ENCODE measurements around the gene MET. TPM values are rescaled to one million over a fixed set of nuclear protein-coding genes. Genes with fewer than 3 reads are reported as not detected.

Gene MET
- polyA plus RNA-seq, 1 donor: 10.6 TPM

- no peak for DNase-seq
- Histone ChIP-seq H3K27me3 (ENCODE audit: control insufficient read depth, insufficient read depth, low read length) (no peaks in the 10 kb centered on the region), H3K4me3 (ENCODE audit: low read length) (no peak overlapping the region), H3K27ac (ENCODE audit: low read length) (no peak overlapping the region), H3K4me1 (ENCODE audit: control insufficient read depth, insufficient read depth, low read length) (peaks cover 14% of the 10 kb centered on the region), H3K36me3 (ENCODE audit: control insufficient read depth, insufficient read depth, low read length) (no peaks in the 10 kb centered on the region), H3K9me3 (ENCODE audit: control insufficient read depth, low read depth, low read length) (no peaks in the 10 kb centered on the region)
- no CpG with 5 or more reads among the region's 4 CpGs for WGBS (ENCODE audit: insufficient coverage, low lambda C conversion rate)
Observed at GRCh38 chr7:116792813-116793212, 120.8 kb downstream of the MET start.

GRCh38 chr7:116793795-116794340 is 121.9 kb downstream of the MET start:
- Histone ChIP-seq H3K36me3 (ENCODE audit: control insufficient read depth, insufficient read depth, low read length) (no peaks in the 10 kb centered on the region), H3K9me3 (ENCODE audit: control insufficient read depth, low read depth, low read length) (no peaks in the 10 kb centered on the region), H3K4me3 (ENCODE audit: low read length) (no peak overlapping the region), H3K4me1 (ENCODE audit: control insufficient read depth, insufficient read depth, low read length) (peaks cover 25% of the 10 kb centered on the region), H3K27ac (ENCODE audit: low read length) (peak overlapping the region; percentile 52), H3K27me3 (ENCODE audit: control insufficient read depth, insufficient read depth, low read length) (no peaks in the 10 kb centered on the region)
- peak in 1 of 2 donors; percentile 81 for DNase-seq
- WGBS (ENCODE audit: insufficient coverage, low lambda C conversion rate): 40% methylated on average over 3 of the region's 5 CpGs

DNA sequence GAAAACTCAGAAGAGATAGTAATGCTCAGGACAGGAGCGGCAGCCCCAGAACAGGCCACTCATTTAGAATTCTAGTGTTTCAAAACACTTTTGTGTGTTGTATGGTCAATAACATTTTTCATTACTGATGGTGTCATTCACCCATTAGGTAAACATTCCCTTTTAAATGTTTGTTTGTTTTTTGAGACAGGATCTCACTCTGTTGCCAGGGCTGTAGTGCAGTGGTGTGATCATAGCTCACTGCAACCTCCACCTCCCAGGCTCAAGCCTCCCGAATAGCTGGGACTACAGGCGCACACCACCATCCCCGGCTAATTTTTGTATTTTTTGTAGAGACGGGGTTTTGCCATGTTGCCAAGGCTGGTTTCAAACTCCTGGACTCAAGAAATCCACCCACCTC is 124.5 kb downstream of the MET start:
- peaks cover 37% of the 10 kb centered on the region for H3K4me1 ChIP-seq (ENCODE audit: control insufficient read depth, insufficient read depth, low read length)

DNA sequence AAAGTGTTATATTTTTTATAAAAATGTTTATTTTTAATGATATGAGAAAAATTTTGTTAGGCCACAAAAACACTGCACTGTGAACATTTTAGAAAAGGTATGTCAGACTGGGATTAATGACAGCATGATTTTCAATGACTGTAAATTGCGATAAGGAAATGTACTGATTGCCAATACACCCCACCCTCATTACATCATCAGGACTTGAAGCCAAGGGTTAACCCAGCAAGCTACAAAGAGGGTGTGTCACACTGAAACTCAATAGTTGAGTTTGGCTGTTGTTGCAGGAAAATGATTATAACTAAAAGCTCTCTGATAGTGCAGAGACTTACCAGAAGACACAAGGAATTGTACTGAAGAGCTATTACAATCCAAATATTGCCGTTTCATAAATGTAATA is 125.6 kb downstream of the MET start:
- no peaks in the 10 kb centered on the region for H3K27me3 ChIP-seq (ENCODE audit: control insufficient read depth, insufficient read depth, low read length)
- H3K36me3 ChIP-seq (ENCODE audit: control insufficient read depth, insufficient read depth, low read length): no peaks in the 10 kb centered on the region
- no CpG with 5 or more reads among the region's 2 CpGs for WGBS (ENCODE audit: insufficient coverage, low lambda C conversion rate)
- H3K9me3 ChIP-seq (ENCODE audit: control insufficient read depth, low read depth, low read length): no peaks in the 10 kb centered on the region
- peak; percentile 82 to 91 for DNase-seq
- peaks cover 41% of the 10 kb centered on the region for H3K4me1 ChIP-seq (ENCODE audit: control insufficient read depth, insufficient read depth, low read length)
- no peak overlapping the region for H3K4me3 ChIP-seq (ENCODE audit: low read length)
- peak overlapping the region; percentile 87 for H3K27ac ChIP-seq (ENCODE audit: low read length)

More for the DNA sequence above, 124.5 kb downstream of the MET start:
- Histone ChIP-seq H3K36me3 (ENCODE audit: control insufficient read depth, insufficient read depth, low read length) (no peaks in the 10 kb centered on the region), H3K27me3 (ENCODE audit: control insufficient read depth, insufficient read depth, low read length) (no peaks in the 10 kb centered on the region), H3K27ac (ENCODE audit: low read length) (no peak overlapping the region), H3K4me3 (ENCODE audit: low read length) (no peak overlapping the region), H3K9me3 (ENCODE audit: control insufficient read depth, low read depth, low read length) (no peaks in the 10 kb centered on the region)
- DNase-seq: no peak
- no CpG with 5 or more reads among the region's 5 CpGs for WGBS (ENCODE audit: insufficient coverage, low lambda C conversion rate)

DNA sequence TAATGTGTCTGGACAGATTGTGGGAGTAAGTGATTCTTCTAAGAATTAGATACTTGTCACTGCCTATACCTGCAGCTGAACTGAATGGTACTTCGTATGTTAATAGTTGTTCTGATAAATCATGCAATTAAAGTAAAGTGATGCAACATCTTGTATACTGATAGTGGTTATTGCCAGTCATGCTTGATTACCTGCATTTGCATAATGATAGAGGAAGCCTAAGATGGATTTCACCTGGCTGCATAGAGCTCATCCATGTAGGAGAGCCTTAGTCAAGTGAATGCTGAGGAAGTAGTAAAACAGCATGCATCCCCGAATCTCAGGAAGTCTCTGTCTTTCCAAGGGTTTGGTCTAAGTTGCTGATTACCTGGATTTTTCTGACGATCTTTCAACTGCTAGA is 126.2 kb downstream of the MET start:
- Histone ChIP-seq H3K4me1 (ENCODE audit: control insufficient read depth, insufficient read depth, low read length) (peaks cover 46% of the 10 kb centered on the region), H3K27ac (ENCODE audit: low read length) (peak overlapping the region; percentile 87), H3K9me3 (ENCODE audit: control insufficient read depth, low read depth, low read length) (no peaks in the 10 kb centered on the region), H3K4me3 (ENCODE audit: low read length) (no peak overlapping the region), H3K36me3 (ENCODE audit: control insufficient read depth, insufficient read depth, low read length) (no peaks in the 10 kb centered on the region), H3K27me3 (ENCODE audit: control insufficient read depth, insufficient read depth, low read length) (no peaks in the 10 kb centered on the region)
- DNase-seq: peak in 1 of 2 donors; percentile 49
- WGBS (ENCODE audit: insufficient coverage, low lambda C conversion rate): 60% methylated on average over 1 of the region's 3 CpGs

DNA sequence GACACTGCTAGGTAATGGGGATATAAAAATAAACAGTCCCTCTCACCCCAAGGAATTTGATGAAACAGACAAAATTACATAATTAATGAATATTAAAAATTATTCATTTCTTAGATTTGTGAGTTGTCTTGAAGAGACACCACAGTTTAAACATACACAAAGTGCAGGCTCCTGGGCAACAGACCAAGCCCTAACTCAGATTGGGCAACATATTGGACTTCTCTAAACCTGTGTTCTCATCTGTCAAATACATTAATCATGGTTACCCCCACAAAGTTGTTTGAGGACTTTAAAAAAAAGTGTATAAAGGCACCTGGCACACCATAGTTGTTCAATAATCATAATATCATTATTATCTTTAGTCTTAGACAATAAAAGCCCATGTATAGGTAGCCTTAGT is 127.9 kb downstream of the MET start:
- Histone ChIP-seq H3K4me3 (ENCODE audit: low read length) (no peak overlapping the region), H3K9me3 (ENCODE audit: control insufficient read depth, low read depth, low read length) (no peaks in the 10 kb centered on the region), H3K4me1 (ENCODE audit: control insufficient read depth, insufficient read depth, low read length) (peaks cover 44% of the 10 kb centered on the region), H3K36me3 (ENCODE audit: control insufficient read depth, insufficient read depth, low read length) (no peaks in the 10 kb centered on the region), H3K27me3 (ENCODE audit: control insufficient read depth, insufficient read depth, low read length) (no peaks in the 10 kb centered on the region), H3K27ac (ENCODE audit: low read length) (no peak overlapping the region)
- no peak for DNase-seq

DNA sequence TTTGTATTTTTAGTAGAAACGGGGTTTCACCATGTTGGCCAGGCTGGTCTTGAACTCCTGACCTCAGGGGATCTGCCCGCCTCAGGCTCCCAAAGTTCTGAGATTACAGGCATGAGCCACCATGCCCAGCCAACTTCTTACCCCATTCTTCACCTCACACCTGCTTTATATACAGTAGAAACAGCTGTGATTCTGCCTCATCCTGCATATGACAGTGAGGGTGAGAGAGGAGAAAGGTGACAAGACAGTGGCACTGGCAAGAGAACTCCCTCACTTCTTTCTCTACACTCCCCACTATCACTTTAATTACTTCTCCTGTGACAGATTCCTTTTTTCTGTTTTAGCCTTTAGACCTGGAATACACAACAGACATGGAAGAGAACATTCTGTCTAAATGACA is 128.6 kb downstream of the MET start:
- Histone ChIP-seq H3K27ac (ENCODE audit: low read length) (peak overlapping the region; percentile 55), H3K4me1 (ENCODE audit: control insufficient read depth, insufficient read depth, low read length) (peaks cover 50% of the 10 kb centered on the region), H3K9me3 (ENCODE audit: control insufficient read depth, low read depth, low read length) (no peaks in the 10 kb centered on the region), H3K27me3 (ENCODE audit: control insufficient read depth, insufficient read depth, low read length) (no peaks in the 10 kb centered on the region), H3K4me3 (ENCODE audit: low read length) (no peak overlapping the region), H3K36me3 (ENCODE audit: control insufficient read depth, insufficient read depth, low read length) (no peaks in the 10 kb centered on the region)
- WGBS (ENCODE audit: insufficient coverage, low lambda C conversion rate): no CpG with 5 or more reads among the region's 2 CpGs
- no peak for DNase-seq

- WGBS (ENCODE audit: insufficient coverage, low lambda C conversion rate): 67% methylated on average over 1 of the region's 2 CpGs
- Histone ChIP-seq H3K9me3 (ENCODE audit: control insufficient read depth, low read depth, low read length) (no peaks in the 10 kb centered on the region), H3K36me3 (ENCODE audit: control insufficient read depth, insufficient read depth, low read length) (no peaks in the 10 kb centered on the region), H3K4me3 (ENCODE audit: low read length) (no peak overlapping the region), H3K27me3 (ENCODE audit: control insufficient read depth, insufficient read depth, low read length) (no peaks in the 10 kb centered on the region), H3K4me1 (ENCODE audit: control insufficient read depth, insufficient read depth, low read length) (peaks cover 55% of the 10 kb centered on the region), H3K27ac (ENCODE audit: low read length) (peak overlapping the region; percentile 55)
- DNase-seq: peak in 1 of 2 donors; percentile 65
Observed at GRCh38 chr7:116801092-116801710, 129.2 kb downstream of the MET start.

DNA sequence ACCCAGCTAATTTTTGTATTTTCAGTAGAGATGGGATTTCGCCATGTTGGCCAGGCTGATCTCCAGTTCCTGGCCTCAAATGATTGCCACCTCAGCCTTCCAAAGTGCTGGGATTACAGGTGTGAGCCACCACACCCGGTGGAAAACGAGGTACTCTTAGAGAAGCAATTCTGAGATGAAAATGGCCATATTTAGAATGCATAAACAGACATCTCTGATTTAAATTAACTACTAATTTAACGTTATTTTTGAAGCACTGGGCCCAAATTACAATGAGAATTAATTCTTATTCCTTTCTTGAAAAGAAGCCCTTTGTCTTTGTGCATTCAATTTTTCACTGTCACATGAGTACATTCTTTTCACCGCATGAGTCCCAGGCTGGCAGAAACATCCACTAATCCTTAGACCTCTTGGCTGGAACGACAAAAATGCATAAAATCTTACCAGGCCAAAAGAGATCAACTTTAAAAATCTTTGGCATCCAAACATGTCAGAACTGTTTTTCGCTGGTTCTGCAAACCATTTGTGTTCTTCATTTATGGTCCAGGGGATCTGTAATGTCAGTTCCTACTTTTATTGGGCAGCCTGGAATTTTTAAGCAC is 130.2 kb downstream of the MET start:
- H3K27ac ChIP-seq (ENCODE audit: low read length): no peak overlapping the region
- H3K36me3 ChIP-seq (ENCODE audit: control insufficient read depth, insufficient read depth, low read length): no peaks in the 10 kb centered on the region
- peaks cover 56% of the 10 kb centered on the region for H3K4me1 ChIP-seq (ENCODE audit: control insufficient read depth, insufficient read depth, low read length)
- DNase-seq: no peak
- H3K4me3 ChIP-seq (ENCODE audit: low read length): no peak overlapping the region
- WGBS (ENCODE audit: insufficient coverage, low lambda C conversion rate): 79% methylated on average over 3 of the region's 7 CpGs
- H3K9me3 ChIP-seq (ENCODE audit: control insufficient read depth, low read depth, low read length): no peaks in the 10 kb centered on the region
- no peaks in the 10 kb centered on the region for H3K27me3 ChIP-seq (ENCODE audit: control insufficient read depth, insufficient read depth, low read length)

- Histone ChIP-seq H3K9me3 (ENCODE audit: control insufficient read depth, low read depth, low read length) (no peaks in the 10 kb centered on the region), H3K4me1 (ENCODE audit: control insufficient read depth, insufficient read depth, low read length) (peaks cover 56% of the 10 kb centered on the region), H3K4me3 (ENCODE audit: low read length) (no peak overlapping the region), H3K27ac (ENCODE audit: low read length) (no peak overlapping the region), H3K36me3 (ENCODE audit: control insufficient read depth, insufficient read depth, low read length) (no peaks in the 10 kb centered on the region), H3K27me3 (ENCODE audit: control insufficient read depth, insufficient read depth, low read length) (no peaks in the 10 kb centered on the region)
- 100% methylated on average over 2 of the region's 5 CpGs for WGBS (ENCODE audit: insufficient coverage, low lambda C conversion rate)
- peak in 1 of 2 donors; percentile 65 for DNase-seq
Observed at GRCh38 chr7:116802746-116803152, 130.8 kb downstream of the MET start.

- H3K27me3 ChIP-seq (ENCODE audit: control insufficient read depth, insufficient read depth, low read length): no peaks in the 10 kb centered on the region
- no peaks in the 10 kb centered on the region for H3K36me3 ChIP-seq (ENCODE audit: control insufficient read depth, insufficient read depth, low read length)
- WGBS (ENCODE audit: insufficient coverage, low lambda C conversion rate): 75% methylated on average over 1 of the region's 3 CpGs
- peaks cover 54% of the 10 kb centered on the region for H3K4me1 ChIP-seq (ENCODE audit: control insufficient read depth, insufficient read depth, low read length)
- peak overlapping the region; percentile 69 for H3K27ac ChIP-seq (ENCODE audit: low read length)
- DNase-seq: peak in 1 of 2 donors; percentile 81
- H3K4me3 ChIP-seq (ENCODE audit: low read length): no peak overlapping the region
- no peaks in the 10 kb centered on the region for H3K9me3 ChIP-seq (ENCODE audit: control insufficient read depth, low read depth, low read length)
Observed at GRCh38 chr7:116804471-116804870, 132.5 kb downstream of the MET start.
